Lower lobe of right lung (tissue), 2 donors: ENCODE measurements around the gene OR56A1. TPM values are rescaled to one million over a fixed set of nuclear protein-coding genes. Genes with fewer than 3 reads are reported as not detected.

Source experiments
- ATAC-seq, 2 donors: fragments of 200-7000 bp; cut with Tn5 transposase; one replicate each; pipeline ENCODE4 v1.9.1; 2020 to 2022; ENCODE audit warnings: mild to moderate bottlenecking in 2 of 2, moderate library complexity in 2 of 2
- DNase-seq: peaks from one replicate; pipeline ENCODE4 v3.0.0-alpha.2; 2020
- H3K27ac ChIP-seq: fragments of 200-600 bp; one replicate; pipeline ENCODE4 v1.8.0; 2022
- H3K27me3 ChIP-seq: fragments of 200-600 bp; one replicate; pipeline ENCODE4 v1.8.0; 2022; ENCODE audit warnings: low read depth
- H3K36me3 ChIP-seq: fragments of 200-600 bp; one replicate; pipeline ENCODE4 v1.8.0; 2022; ENCODE audit warnings: mild to moderate bottlenecking
- H3K4me1 ChIP-seq: fragments of 200-600 bp; one replicate; pipeline ENCODE4 v1.8.0; 2022
- H3K4me3 ChIP-seq: fragments of 200-600 bp; one replicate; pipeline ENCODE4 v1.8.0; 2022; ENCODE audit warnings: mild to moderate bottlenecking
- H3K9me3 ChIP-seq: fragments of 200-600 bp; one replicate; pipeline ENCODE4 v1.8.0; 2022
- intact Hi-C: fragments of 100-400 bp; cut with DNase I; formaldehyde crosslinking; loops from one replicate; pipeline ENCODE4 v1.11.0; 2022
- total RNA-seq: library from RNA; stranded (reverse); fragmentation: NEBNext Ultra II Directional; extraction: Animal tissue kit (Norgen Biotek cat#: 25700); gene quantifications from one replicate; pipeline ENCODE4 v1.2.1, GENCODE V29; 2021
- TF ChIP-seq, protein P1 (sequence below): fragments of 200-600 bp; IDR thresholded peaks from one replicate; pipeline ENCODE4 v1.8.0; 2022; ENCODE audit warnings: antibody characterized with exemption, mild to moderate bottlenecking
- donor health status: DM: no; HTN: yes; CAD: no; lungs with severe emphysema.

Gene OR56A1
- total RNA-seq, 1 donor from 2014 or later = not detected

DNA sequence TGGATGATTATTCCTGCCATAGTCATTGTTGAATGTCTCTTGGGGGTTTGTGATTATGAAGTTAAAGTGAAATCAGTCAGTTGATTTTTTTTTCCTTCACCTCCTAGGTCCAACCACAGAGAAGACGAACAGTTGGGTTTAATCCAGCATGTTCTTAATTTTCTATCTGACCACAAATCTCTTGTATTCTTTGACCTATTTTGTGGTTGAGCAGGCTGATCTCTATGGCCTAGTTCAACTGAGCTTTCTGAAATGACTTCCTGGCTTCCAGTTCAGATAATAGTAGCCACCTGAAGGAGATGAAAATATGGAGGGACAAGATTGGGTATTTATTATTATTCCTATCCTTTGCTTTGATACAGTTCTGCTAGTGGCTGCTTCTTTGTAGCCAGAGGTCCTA is 57.0 kb downstream of the OR56A1 start:
- TF ChIP-seq, protein P1, sequence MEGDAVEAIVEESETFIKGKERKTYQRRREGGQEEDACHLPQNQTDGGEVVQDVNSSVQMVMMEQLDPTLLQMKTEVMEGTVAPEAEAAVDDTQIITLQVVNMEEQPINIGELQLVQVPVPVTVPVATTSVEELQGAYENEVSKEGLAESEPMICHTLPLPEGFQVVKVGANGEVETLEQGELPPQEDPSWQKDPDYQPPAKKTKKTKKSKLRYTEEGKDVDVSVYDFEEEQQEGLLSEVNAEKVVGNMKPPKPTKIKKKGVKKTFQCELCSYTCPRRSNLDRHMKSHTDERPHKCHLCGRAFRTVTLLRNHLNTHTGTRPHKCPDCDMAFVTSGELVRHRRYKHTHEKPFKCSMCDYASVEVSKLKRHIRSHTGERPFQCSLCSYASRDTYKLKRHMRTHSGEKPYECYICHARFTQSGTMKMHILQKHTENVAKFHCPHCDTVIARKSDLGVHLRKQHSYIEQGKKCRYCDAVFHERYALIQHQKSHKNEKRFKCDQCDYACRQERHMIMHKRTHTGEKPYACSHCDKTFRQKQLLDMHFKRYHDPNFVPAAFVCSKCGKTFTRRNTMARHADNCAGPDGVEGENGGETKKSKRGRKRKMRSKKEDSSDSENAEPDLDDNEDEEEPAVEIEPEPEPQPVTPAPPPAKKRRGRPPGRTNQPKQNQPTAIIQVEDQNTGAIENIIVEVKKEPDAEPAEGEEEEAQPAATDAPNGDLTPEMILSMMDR = no peak
- ATAC-seq = no peak
- no peaks in the 10 kb centered on the region for H3K27me3 ChIP-seq
- intact Hi-C loops = no loop called here
- no peak overlapping the region for H3K4me3 ChIP-seq
- no peak for DNase-seq
- H3K27ac ChIP-seq = no peak overlapping the region
- no peaks in the 10 kb centered on the region for H3K9me3 ChIP-seq
- H3K36me3 ChIP-seq = no peaks in the 10 kb centered on the region
- no peaks in the 10 kb centered on the region for H3K4me1 ChIP-seq

Other genes starting within 250 kb of the OR56A1 start
- gene OR52N5, start 247.4 kb downstream of the OR56A1 start, total RNA-seq = not detected
- not detected for gene OR52N1, start 239.5 kb downstream of the OR56A1 start, total RNA-seq
- gene OR52N2, start 221.8 kb downstream of the OR56A1 start, total RNA-seq = not detected
- not detected for gene OR52E6, start 188.9 kb downstream of the OR56A1 start, total RNA-seq
- gene OR52E8, start 173.1 kb downstream of the OR56A1 start, total RNA-seq = not detected
- not detected for gene OR52E4, start 150.1 kb downstream of the OR56A1 start, total RNA-seq
- gene OR52E5, start 137.6 kb downstream of the OR56A1 start, total RNA-seq = not detected
- not detected for gene OR56A3, start 88.5 kb downstream of the OR56A1 start, total RNA-seq
- gene OR56A5, start 62.3 kb downstream of the OR56A1 start, total RNA-seq = not detected
- not detected for gene OR52L1, start 43.8 kb downstream of the OR56A1 start, total RNA-seq
- gene OR56A4, start 23.8 kb downstream of the OR56A1 start, total RNA-seq = not detected
- gene OR56B4, start 76.9 kb upstream of the OR56A1 start, total RNA-seq = not detected
- gene OR52B2, start 139.6 kb upstream of the OR56A1 start, total RNA-seq = not detected
- not detected for gene OR52W1, start 168.5 kb upstream of the OR56A1 start, total RNA-seq
- not detected for gene C11orf42, start 174.8 kb upstream of the OR56A1 start, total RNA-seq
- gene FHIP1B, start 203.9 kb upstream of the OR56A1 start, total RNA-seq = 37.1 TPM
- 3.8 TPM for gene CNGA4, start 208.3 kb upstream of the OR56A1 start, total RNA-seq
- not detected for gene CCKBR, start 229.1 kb upstream of the OR56A1 start, total RNA-seq